ENCODE measurements around the gene PRX. TPM values are rescaled to one million over a fixed set of nuclear protein-coding genes. Genes with fewer than 3 reads are reported as not detected.
A peak's percentile ranks its signal among the peaks of the same experiment; 100 is the strongest.

The PRX gene
- total and polyA plus RNA-seq, 2 of the 13 experiments (the other 11 are each of a cell fraction or from before 2014, with no cell fraction given): 0.66 TPM

GRCh38 chr19:40444000-40444824 lies 31.0 kb upstream of the PRX start, which contains the start of gene SERTAD3 (continued):
- TF ChIP-seq SPEN (CRISPR knock-in tag; IDR thresholded peaks at IDR 0.05; ENCODE audit: low read depth): peak; percentile 65; the same call in 1 of the 2 replicates
- peak; percentile 57; the same call in 1 of the 2 replicates for TF ChIP-seq EEA1 (CRISPR knock-in tag; IDR thresholded peaks at IDR 0.05; ENCODE audit: borderline replicate concordance)
- 0 out of 2 replicates have a peak, but pooled peaks have one; percentile 62 for TF ChIP-seq ZNF598 (CRISPR knock-in tag; IDR thresholded peaks at IDR 0.05; ENCODE audit: borderline replicate concordance)
- TF ChIP-seq TEAD3 (CRISPR knock-in tag; optimal IDR thresholded peaks at IDR 0.05; ENCODE audit: borderline replicate concordance): peak; percentile 18
- peak; percentile 51; the same call in 1 of the 2 replicates for TF ChIP-seq SMYD3 (CRISPR knock-in tag; IDR thresholded peaks at IDR 0.05)
- TF ChIP-seq SOX6 (IDR thresholded peaks at IDR 0.05): no peak
- TF ChIP-seq SOX6 (CRISPR knock-in tag; IDR thresholded peaks at IDR 0.05): peak; percentile 60
- peak; percentile 25; the same call in 1 of the 2 replicates for TF ChIP-seq SIX4 (CRISPR knock-in tag; IDR thresholded peaks at IDR 0.05)
- peak; percentile 69 for TF ChIP-seq SALL1 (CRISPR knock-in tag; IDR thresholded peaks at IDR 0.05)
- no peak for TF ChIP-seq HNRNPK (IDR thresholded peaks at IDR 0.05; ENCODE audit: low read depth, low read length, poor library complexity, severe bottlenecking)
- TF ChIP-seq ETV6 (CRISPR knock-in tag; conservative IDR thresholded peaks at IDR 0.05): 0 out of 2 replicates have a peak, but pooled peaks have one; percentile 15
- TF ChIP-seq, protein P1, sequence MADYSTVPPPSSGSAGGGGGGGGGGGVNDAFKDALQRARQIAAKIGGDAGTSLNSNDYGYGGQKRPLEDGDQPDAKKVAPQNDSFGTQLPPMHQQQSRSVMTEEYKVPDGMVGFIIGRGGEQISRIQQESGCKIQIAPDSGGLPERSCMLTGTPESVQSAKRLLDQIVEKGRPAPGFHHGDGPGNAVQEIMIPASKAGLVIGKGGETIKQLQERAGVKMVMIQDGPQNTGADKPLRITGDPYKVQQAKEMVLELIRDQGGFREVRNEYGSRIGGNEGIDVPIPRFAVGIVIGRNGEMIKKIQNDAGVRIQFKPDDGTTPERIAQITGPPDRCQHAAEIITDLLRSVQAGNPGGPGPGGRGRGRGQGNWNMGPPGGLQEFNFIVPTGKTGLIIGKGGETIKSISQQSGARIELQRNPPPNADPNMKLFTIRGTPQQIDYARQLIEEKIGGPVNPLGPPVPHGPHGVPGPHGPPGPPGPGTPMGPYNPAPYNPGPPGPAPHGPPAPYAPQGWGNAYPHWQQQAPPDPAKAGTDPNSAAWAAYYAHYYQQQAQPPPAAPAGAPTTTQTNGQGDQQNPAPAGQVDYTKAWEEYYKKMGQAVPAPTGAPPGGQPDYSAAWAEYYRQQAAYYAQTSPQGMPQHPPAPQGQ (CRISPR knock-in tag; IDR thresholded peaks at IDR 0.05; ENCODE audit: borderline replicate concordance): no peak
- TF ChIP-seq HOXD1 (CRISPR knock-in tag; IDR thresholded peaks at IDR 0.05): peak; percentile 47; the same call in 1 of the 2 replicates
- TF ChIP-seq POLR2G (IDR thresholded peaks at IDR 0.05; ENCODE audit: low read depth, low read length): peak; percentile 84
- peak; percentile 85; the same call in 1 of the 2 replicates for TF ChIP-seq HOXA5 (CRISPR knock-in tag; IDR thresholded peaks at IDR 0.05)
- 0 out of 2 replicates have a peak, but pooled peaks have one; percentile 22 for TF ChIP-seq MXD3 (CRISPR knock-in tag; IDR thresholded peaks at IDR 0.05)
- peak; percentile 26; the same call in 1 of the 2 replicates for TF ChIP-seq IRF9 (CRISPR knock-in tag; IDR thresholded peaks at IDR 0.05; ENCODE audit: borderline replicate concordance)
- peak; percentile 79 for TF ChIP-seq ASH2L (IDR thresholded peaks at IDR 0.05; ENCODE audit: insufficient read length, low read depth, low read length)
- TF ChIP-seq, protein P2, sequence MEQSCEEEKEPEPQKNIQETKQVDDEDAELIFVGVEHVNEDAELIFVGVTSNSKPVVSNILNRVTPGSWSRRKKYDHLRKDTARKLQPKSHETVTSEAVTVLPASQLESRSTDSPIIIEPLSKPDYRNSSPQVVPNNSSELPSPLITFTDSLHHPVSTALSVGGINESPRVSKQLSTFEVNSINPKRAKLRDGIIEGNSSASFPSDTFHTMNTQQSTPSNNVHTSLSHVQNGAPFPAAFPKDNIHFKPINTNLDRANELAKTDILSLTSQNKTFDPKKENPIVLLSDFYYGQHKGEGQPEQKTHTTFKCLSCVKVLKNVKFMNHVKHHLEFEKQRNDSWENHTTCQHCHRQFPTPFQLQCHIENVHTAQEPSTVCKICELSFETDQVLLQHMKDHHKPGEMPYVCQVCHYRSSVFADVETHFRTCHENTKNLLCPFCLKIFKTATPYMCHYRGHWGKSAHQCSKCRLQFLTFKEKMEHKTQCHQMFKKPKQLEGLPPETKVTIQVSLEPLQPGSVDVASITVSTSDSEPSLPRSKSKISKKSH (CRISPR knock-in tag; IDR thresholded peaks at IDR 0.05; ENCODE audit: borderline replicate concordance): 0 out of 2 replicates have a peak, but pooled peaks have one; percentile 10
- peak; percentile 49; the same call in 1 of the 2 replicates for TF ChIP-seq ZBTB10 (CRISPR knock-in tag; IDR thresholded peaks at IDR 0.05; ENCODE audit: borderline replicate concordance)

All from HepG2 (cell line).